Cardiac fibroblast (primary cell): ENCODE data around the gene SLC66A1.

Experiments
- DNase-seq, 2 donors: peaks; one replicate each; pipeline versions ENCODE4 v3.0.0 to v3.0.0-alpha.2; 2010; ENCODE audit warnings: low read depth in 2 of 2
- H3K4me3 ChIP-seq, 2 donors: replicated peaks in 1 of 2; 1 replicate in 1 of 2; 2 replicates in 1 of 2; pipeline ENCODE4 v1.5.1; 2011; ENCODE audit warnings: low read depth in 2 of 2, low read length in 2 of 2, mild to moderate bottlenecking in 2 of 2, moderate library complexity in 1 of 2
- TF ChIP-seq, protein P1 (sequence below): IDR thresholded peaks from one replicate; pipeline ENCODE4 v1.5.1; 2011; ENCODE audit warnings: low read depth, mild to moderate bottlenecking, low read length, inconsistent platforms

The SLC66A1 gene

DNA sequence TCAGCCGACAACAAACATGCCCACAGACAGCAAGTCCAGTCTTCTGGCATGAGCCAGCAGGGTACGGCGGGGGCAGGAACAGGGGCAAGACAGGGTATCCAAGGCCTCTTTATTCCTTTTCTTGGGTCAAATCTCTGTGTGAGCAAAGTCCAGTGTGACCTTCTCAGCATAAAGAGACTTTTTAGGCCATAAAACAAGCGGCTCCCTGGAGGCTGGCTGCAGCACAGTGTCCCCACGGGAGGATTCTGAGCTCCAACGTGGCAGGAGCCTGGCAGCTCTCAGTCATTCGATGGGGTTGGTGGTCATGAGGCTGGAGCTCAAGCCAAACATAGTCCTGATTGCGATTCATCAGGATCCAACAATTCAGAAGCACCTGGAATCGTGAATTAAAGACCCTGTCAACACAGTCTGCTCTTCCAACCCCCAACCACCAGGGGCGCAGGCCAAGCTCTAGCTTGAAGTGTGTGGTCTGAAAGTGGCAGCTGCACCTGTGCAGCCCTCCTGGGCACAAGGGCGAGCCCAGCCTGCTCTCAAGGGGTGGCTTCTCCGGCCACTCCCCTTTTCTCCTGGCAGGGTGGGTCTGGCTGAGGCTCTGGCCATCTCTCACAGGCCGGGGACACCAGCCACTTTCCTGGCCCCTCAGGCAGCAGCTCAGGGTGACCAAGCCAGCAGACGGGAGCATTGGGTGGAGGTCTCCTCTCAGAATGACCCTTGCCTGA, 62.1 kb downstream of the SLC66A1 start:
- no peak overlapping the region for H3K4me3 ChIP-seq
- TF ChIP-seq, protein P1, sequence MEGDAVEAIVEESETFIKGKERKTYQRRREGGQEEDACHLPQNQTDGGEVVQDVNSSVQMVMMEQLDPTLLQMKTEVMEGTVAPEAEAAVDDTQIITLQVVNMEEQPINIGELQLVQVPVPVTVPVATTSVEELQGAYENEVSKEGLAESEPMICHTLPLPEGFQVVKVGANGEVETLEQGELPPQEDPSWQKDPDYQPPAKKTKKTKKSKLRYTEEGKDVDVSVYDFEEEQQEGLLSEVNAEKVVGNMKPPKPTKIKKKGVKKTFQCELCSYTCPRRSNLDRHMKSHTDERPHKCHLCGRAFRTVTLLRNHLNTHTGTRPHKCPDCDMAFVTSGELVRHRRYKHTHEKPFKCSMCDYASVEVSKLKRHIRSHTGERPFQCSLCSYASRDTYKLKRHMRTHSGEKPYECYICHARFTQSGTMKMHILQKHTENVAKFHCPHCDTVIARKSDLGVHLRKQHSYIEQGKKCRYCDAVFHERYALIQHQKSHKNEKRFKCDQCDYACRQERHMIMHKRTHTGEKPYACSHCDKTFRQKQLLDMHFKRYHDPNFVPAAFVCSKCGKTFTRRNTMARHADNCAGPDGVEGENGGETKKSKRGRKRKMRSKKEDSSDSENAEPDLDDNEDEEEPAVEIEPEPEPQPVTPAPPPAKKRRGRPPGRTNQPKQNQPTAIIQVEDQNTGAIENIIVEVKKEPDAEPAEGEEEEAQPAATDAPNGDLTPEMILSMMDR: peak; percentile 48

DNA sequence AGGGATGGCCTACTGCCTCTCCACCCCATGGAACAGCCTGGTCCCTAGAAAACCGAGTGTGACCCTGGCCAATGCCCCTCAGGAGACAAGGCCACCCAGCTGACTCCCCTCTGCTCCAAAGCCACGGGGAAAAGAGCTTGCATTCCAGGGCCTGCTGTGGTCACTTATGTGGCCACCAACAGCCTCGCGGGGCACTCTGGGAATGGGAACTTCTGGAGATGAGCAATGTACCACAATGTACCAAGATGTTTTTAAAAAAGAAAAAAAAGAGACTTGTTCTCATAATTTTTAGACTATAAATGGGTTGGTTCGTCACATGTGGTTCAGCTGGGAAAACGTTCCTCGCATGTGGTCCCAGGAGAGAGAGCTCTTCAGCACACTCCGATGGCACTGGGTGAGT, 62.8 kb downstream of the SLC66A1 start:
- TF ChIP-seq, protein P1: no peak
- no peak overlapping the region for H3K4me3 ChIP-seq
- peak in 1 of 2 donors; percentile 34 for DNase-seq

More for the DNA sequence above, 62.1 kb downstream of the SLC66A1 start:
- DNase-seq: no peak

DNA sequence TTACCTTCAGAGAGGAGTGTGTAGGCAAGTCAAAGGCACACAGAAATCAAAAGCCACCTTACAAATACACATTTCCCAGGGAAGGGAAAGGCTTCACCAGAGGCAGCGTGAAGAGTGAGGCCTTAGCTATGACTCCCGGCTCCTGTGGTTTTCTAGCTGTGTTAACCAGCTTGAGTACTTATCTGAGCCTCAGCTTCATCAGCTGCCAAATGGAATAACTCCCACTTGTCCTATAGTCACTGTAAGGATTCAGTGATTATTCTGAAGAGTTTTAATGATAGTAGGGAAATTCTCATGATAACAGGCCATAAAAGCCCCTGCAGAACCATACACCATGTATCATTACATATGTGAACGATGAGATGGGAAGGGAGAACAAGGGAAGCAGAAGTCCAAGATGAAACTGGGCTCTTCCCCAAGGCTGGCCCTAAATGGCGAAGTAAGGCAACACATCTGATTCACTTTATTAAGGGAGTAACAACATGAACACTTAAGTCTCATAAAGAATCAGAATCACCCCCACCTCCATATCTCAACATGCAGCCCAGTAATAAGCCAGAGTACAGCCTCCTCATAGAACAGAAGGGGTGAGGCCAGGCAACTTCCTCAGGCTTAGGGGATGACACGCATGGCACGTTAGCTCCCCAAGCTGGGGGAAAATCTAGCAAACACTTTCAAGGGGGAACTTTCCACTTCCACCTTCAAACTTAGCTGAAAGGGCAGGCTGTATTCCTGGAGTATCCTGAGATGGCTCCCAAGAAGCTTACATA, 63.7 kb downstream of the SLC66A1 start:
- no peak overlapping the region for H3K4me3 ChIP-seq
- DNase-seq: peak in 1 of 2 donors; percentile 39
- TF ChIP-seq, protein P1: no peak

DNA sequence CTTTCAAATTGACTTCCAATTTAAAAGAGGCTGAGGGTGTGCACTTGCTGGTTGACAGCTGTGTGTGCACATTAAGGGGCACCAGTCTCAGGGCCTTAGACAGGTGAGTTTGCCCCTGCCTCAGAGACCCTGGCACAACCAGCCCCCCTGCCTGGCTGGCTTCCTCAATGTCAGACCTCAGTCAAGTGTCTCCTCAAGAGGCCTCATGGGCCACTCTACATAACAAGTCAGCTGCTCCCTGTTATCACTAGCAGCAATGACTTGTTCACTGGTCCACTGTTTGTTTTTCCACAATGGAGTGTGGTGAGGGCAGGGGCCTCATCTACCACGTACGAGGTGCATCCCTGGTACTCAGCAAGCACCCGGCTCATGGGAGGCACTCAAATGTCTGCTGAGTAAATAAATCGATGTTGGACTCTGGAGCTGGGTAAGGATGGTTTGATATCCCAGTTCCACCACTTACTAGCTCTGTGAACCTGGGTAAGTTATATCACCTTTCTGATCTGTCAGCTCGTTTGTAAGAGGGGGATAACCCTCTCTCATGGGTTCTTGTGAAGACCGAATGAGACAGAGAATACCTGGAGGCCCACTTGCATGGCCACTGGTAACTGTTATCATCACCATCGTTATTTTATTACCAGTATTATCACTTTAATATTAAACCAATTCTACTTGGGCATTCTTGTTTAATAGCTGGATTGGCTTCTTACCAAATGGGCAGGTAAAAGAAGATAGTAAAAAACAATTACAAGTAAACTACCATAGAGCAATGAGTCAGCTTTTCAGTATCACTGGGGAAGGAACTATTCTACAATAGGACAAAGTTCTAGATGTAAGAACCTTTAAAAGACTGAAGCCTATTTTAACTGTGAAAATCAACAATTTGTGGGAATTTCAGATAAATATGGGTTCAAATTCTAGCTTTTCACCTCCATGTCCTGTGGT, 64.6 kb downstream of the SLC66A1 start:
- no peak for DNase-seq
- no peak overlapping the region for H3K4me3 ChIP-seq
- TF ChIP-seq, protein P1: no peak

DNA sequence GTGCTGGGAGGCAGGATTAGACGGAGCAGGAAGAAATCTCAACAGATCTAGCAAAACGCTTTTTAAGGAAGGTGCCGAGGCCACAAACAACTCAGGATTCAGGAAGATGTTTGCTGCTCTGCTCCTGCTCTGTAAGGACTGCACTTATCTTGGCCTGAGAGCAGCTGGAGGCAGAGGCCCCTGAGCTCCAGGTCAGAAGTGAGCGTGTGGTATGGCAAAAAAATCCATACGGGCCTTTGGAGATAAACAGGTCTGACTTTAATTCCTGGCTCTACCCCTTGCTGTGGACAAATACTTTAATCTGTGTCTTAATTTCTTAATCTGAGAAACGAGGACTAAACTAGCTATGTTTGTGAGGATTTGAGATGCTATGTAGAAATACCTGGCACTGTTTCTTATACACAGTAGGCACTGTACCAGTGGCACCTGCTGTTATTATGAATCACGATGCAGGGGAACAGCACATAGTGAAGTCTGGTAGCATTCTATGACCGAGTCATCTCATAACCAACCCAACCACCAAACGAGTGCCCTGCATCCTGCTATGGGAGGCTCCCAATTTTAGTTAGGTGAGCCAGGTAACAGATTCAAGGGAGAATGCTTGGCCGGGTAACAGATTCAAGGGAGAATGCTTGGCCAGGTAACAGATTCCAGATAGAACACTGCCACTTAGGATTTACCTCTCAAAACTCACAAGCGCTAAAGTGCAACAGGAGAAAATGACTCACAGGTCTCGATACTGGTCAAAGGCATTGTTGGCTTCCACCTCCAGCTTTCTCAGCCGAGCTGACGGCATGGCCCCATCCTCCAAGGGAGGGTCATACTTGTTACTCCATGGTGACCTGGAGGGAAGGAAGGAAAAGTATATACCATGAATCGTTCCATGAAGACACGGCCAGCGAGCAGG, 65.9 kb downstream of the SLC66A1 start:
- TF ChIP-seq, protein P1: no peak
- DNase-seq: no peak
- H3K4me3 ChIP-seq: no peak overlapping the region
